Omental fat pad (tissue), 4 donors: ENCODE data around the gene YIPF2. TPM values are rescaled to one million over a fixed set of nuclear protein-coding genes. Genes with fewer than 3 reads are reported as not detected.

Source experiments
- ATAC-seq: fragments of 150-250 bp; one replicate; pipeline ENCODE4 v1.9.1; 2016; ENCODE audit warnings: mild to moderate bottlenecking, moderate library complexity; ENCODE audit not compliant: low FRiP score
- DNase-seq: peaks from one replicate; pipeline ENCODE4 v3.0.0-alpha.2; 2019; ENCODE audit warnings: low spot score
- CTCF ChIP-seq, 3 donors: fragments of 450-650 bp; IDR thresholded peaks; one replicate each; pipeline ENCODE4 v1.5.1; 2016 to 2017; ENCODE audit warnings: antibody characterized with exemption in 3 of 3, mild to moderate bottlenecking in 3 of 3, moderate library complexity in 2 of 3
- total RNA-seq, 4 donors: library from RNA; depleted of rRNA; stranded (reverse); fragments of >200 nt; gene quantifications; one replicate each; pipeline ENCODE4 v1.1.0, GENCODE V29; 2016

YIPF2 gene
- total RNA-seq, 4 donors from 2014 or later, result 31.0 to 52.4 (median 39.1) TPM

- no peak for ATAC-seq
- DNase-seq, result no peak
- no peak for TF ChIP-seq CTCF (IDR thresholded peaks at IDR 0.05)
These were observed 7.1 kb upstream of the YIPF2 start for GRCh38 chr19:10935371-10936059.

GRCh38 chr19:10929402-10929794, 959 bp upstream of the YIPF2 start:
- no peak for DNase-seq
- TF ChIP-seq CTCF (IDR thresholded peaks at IDR 0.05), result no peak
- ATAC-seq, result no peak

GRCh38 chr19:10927730-10928562, 493 bp downstream of the YIPF2 start:
- no peak for DNase-seq
- no peak for TF ChIP-seq CTCF (IDR thresholded peaks at IDR 0.05)
- ATAC-seq, result peak; percentile 5

GRCh38 chr19:10924597-10924996, 3.8 kb downstream of the YIPF2 start:
- no peak for TF ChIP-seq CTCF (IDR thresholded peaks at IDR 0.05)
- DNase-seq (no peak), ATAC-seq (no peak)

GRCh38 chr19:10923260-10924112, 5.0 kb downstream of the YIPF2 start:
- no peak for DNase-seq
- ATAC-seq, result no peak
- no peak for TF ChIP-seq CTCF (IDR thresholded peaks at IDR 0.05)

- no peak for TF ChIP-seq CTCF (IDR thresholded peaks at IDR 0.05)
- no peak for ATAC-seq
- DNase-seq, result no peak
These were observed 5.8 kb downstream of the YIPF2 start for GRCh38 chr19:10922638-10923014.
